HG03575 (cell line): ENCODE measurements around the gene PLAC8L1.

Experiments
- ATAC-seq: cut with Tn5 transposase; IDR thresholded peaks from one replicate; pipeline ENCODE4 v1.9.1; 2021; ENCODE audit not compliant: unreplicated experiment, insufficient number of reproducible peaks, low FRiP score; ENCODE audit errors: extremely low read depth

Gene PLAC8L1

GRCh38 chr5:146084376-146084775, 21.0 kb downstream of the PLAC8L1 start:
- no peak for ATAC-seq

DNA sequence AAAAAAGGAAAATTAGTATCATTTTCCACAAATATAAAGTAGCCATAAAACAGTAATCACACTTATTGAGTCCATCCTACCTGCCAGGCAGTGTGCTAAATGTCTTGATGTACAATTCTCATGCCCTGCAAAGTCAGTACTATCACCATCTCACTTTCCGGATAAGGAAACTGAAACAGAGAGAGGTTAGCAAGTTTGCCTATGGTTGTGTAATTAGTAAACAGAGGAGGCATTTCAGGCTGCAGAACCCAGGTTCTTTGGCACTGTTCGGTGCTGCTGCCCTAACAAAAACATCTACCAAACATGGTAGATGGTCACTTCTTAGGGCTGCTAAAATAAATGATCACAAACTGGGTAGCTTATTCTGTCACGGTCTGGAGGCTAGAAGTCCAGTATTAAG, 22.6 kb downstream of the PLAC8L1 start:
- ATAC-seq = peak; percentile 94

- ATAC-seq = no peak
These were observed 23.8 kb downstream of the PLAC8L1 start for GRCh38 chr5:146081556-146081955.

GRCh38 chr5:146079695-146080373, 25.5 kb downstream of the PLAC8L1 start:
- ATAC-seq = no peak

- ATAC-seq = no peak
These were observed 26.8 kb downstream of the PLAC8L1 start for GRCh38 chr5:146078566-146078965.

GRCh38 chr5:146076455-146076854, 28.9 kb downstream of the PLAC8L1 start:
- ATAC-seq = no peak

GRCh38 chr5:146076028-146076427, 29.3 kb downstream of the PLAC8L1 start:
- ATAC-seq = no peak

DNA sequence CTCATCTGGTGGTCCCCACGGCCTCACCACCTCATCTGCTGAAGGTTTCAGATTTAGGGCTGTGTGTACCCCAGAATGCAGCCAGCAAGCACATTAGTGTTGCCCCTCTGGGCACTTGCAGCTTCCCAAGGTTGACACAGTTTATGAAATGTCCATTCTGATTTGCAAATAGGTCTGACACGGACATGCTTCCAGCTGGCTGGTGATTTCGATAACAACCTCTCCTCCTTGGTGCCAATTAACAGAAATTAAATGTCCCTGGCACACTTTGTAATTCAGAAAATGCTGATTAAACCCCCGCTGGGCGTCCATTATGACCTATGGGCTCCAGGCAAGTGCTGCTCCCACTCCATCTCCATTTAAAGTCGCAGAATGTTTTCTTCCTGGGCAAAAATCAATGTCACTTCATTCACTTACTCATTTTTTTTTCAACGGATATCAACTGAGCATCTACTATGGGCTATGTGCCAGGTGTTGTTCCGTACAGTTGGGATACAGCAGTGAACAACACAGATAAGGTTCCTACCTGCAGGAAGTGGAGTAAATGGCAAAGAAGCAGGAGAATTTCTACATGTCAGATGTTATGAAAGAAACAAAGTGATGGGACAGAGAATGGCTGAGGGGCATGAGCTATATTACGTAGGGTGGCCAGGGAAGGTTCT, 32.0 kb downstream of the PLAC8L1 start:
- ATAC-seq = no peak

- no peak for ATAC-seq
These were observed 32.8 kb downstream of the PLAC8L1 start for GRCh38 chr5:146072595-146072994.

DNA sequence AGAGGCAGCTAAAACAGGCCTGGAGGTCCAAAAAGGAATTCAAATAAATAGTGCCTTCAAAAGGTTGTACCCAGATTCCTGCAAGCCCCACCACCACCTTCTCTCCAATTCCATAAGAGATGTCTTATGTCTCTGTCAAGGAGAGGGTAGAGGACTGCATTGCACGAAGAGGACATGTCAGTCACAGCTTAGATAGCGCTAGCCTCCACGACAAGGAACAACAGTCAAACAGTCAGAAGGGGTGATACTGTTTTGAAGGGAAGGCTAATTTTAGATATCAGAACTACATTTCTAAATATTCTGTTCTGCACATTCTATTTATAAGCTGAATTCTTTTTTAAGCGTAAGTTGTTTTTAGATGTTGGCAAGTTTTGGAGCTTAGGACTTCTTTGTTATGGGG, 34.2 kb downstream of the PLAC8L1 start:
- no peak for ATAC-seq

- no peak for ATAC-seq
These were observed 34.6 kb downstream of the PLAC8L1 start for GRCh38 chr5:146070746-146071145.

DNA sequence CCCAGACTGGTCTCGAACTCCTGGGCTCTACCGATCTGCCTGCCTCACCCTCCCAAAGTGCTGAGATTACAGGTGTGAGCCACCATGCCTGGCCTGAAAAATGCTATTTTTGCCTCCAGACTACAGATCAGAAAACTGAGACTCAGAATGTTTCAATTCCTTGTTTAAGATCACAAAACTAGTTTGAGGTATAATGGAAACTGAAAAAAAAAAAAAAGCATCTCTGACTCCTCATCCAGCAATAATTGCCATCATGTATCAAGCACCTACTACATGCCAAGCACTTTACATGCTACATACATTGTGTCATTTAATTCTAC, 35.6 kb downstream of the PLAC8L1 start:
- ATAC-seq = no peak

DNA sequence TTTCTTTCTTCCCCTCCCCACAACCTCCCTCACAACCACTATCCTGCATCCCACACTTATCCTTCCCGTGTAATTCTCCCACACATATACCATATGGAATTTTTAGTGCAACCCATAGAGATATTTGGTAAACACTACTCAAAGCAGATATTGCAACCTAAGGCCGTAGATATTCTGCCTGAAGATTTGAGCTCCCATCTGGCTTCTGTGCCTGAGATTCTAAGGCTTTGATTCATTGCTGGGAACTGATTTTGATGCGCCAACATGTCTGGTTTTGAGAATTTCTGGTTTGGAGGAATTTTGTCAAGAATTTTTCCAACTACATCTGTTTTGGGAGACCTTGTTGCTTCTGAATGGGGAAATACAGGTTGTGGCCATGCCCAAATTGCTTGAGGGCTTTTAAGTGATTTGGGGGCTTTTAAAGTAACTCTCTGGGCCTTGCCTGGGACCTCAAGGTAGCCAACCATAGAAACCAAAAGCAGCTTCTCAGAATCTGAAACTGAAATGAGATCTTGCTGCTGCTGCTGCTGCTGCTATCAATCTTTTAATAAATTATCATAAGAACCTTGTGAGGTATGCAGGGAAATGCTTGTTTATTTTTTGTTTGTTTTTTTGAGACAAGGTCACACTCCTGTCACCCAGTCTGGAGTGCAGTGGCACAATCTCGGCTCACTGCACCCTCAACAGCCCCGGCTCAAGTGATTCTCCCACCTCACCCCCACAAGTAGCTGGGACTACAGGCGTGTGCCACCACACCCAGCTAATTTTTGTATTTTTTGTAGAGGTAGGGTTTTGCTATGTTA, 36.2 kb downstream of the PLAC8L1 start:
- ATAC-seq = no peak

DNA sequence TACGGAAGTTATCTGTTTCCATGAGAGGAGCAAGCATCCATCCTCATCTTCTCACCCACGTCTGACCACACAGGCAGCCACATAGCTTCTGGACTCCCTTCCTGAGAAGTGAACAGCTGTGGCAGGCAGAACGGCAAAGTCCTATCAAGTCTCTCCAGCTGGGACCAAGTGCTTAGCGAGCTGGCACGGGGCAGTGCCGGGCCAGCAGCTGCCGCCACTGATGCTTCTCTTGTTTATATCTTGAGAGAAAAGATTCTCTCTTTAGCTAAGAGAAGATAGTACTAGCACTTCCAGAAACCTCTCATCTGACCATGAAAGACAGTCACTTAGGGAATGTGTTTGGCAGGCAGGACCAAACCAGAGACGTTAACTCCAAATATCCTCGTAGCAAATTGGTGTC, 37.2 kb downstream of the PLAC8L1 start:
- no peak for ATAC-seq

DNA sequence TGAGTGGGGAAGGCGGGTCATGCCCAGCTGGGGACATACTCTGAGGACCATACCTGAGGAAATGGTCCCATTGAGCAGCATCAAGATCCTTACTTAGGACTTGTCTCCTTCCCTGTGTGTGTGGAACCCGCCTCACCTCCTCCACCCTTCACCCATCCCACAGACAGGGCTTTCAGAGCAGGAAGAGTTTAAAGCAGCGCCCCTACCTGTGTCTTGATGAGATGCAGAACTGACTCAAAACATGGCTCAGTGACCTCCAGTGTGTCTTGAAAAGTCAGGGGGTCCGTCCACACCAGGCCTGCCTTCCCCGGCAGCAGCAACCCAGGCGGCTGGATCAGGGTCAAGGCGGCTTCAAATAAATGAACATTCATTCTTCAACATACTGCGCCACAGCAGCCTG, 38.4 kb downstream of the PLAC8L1 start:
- ATAC-seq = no peak

GRCh38 chr5:146060221-146060585, 45.2 kb downstream of the PLAC8L1 start:
- ATAC-seq = no peak

DNA sequence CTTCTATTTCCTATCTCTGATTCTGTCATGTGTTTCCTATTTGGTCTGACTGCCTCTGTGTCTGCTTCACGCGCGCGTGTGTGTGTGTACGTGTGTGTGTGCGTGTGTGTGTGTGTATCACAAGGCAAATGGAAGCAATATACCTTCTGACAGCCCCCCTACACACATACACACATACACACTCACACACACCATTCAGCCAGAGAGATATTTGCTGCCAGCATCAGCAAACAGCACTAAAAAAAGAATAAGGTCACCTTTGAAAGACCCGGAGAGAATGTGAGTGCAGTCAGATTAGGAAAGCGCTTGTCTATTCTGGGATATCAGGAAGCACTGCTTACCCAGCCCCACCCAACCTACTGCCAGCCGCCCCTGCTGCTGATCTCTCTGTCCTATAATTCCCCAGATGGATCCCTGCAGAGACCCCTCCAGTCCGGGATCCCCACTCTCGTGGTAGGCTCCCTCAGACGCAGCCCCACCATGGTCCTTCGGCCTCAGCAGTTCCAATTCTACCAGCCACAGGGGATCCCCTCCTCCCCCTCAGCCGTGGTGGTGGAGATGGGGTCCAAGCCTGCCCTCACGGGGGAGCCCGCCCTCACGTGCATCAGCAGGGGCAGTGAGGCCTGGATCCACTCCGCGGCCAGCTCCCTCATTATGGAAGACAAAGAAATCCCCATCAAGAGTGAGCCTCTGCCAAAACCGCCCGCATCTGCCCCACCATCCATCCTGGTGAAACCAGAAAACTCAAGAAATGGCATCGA, 45.7 kb downstream of the PLAC8L1 start:
- no peak for ATAC-seq

GRCh38 chr5:146055432-146055831, 49.9 kb downstream of the PLAC8L1 start:
- no peak for ATAC-seq

DNA sequence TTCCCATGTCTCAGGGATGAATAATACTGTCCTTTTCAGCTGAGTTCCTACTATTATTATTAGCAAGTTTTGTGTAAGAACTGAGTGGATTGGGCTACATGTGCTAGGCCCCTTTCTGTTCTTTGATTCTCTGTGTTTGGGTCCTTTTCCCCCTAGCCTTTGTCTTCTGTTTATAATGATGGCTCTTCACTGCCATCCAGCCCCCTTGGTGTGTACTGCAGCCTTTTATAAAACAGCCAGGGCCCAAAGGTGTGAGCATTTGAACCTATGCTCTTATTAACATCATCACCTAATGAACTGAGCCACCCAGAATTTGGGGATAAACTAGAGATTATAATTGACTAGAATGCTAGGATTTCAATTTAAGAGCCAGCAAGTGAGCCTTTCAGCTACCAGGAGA, 52.6 kb downstream of the PLAC8L1 start:
- ATAC-seq = no peak

- no peak for ATAC-seq
These were observed 53.7 kb downstream of the PLAC8L1 start for GRCh38 chr5:146051678-146052077.
